Mesendoderm (in vitro differentiated cells): ENCODE results near the gene TBXAS1.
A peak's percentile ranks its signal among the peaks of the same experiment; 100 is the strongest.

ENCODE experiments used
- DNase-seq: peaks from one replicate; pipeline ENCODE4 v3.0.0; 2013
- H2AK5ac ChIP-seq: 2 replicates; pipeline ENCODE4 v1.6.1; 2013; ENCODE audit warnings: low read length, inconsistent platforms
- H2BK120ac ChIP-seq: 2 replicates; pipeline ENCODE4 v1.6.1; 2013; ENCODE audit warnings: low read depth, mild to moderate bottlenecking, low read length, moderate library complexity, mixed read lengths
- H2BK15ac ChIP-seq: replicated peaks from 2 replicates; pipeline ENCODE4 v1.6.1; 2013; ENCODE audit warnings: low read depth, mild to moderate bottlenecking, moderate library complexity
- H2BK5ac ChIP-seq: 2 replicates; pipeline ENCODE4 v1.6.1; 2013; ENCODE audit warnings: low read length, inconsistent platforms
- H3K18ac ChIP-seq: 2 replicates; pipeline ENCODE4 v1.6.1; 2013; ENCODE audit warnings: mild to moderate bottlenecking, low read length, mixed read lengths
- H3K23ac ChIP-seq: one replicate; pipeline ENCODE4 v1.6.1; 2013; ENCODE audit warnings: low read length
- H3K27ac ChIP-seq: 2 replicates; pipeline ENCODE4 v1.5.1; 2013; ENCODE audit warnings: low read depth, mild to moderate bottlenecking, inconsistent platforms, low read length, moderate library complexity
- H3K27me3 ChIP-seq: 2 replicates; pipeline ENCODE4 v1.6.1; 2013; ENCODE audit warnings: low read length, control low read depth, mild to moderate bottlenecking, inconsistent platforms; ENCODE audit not compliant: insufficient read depth, poor library complexity
- H3K36me3 ChIP-seq: 2 replicates; pipeline ENCODE4 v1.6.1; 2013; ENCODE audit warnings: low read length, inconsistent platforms; ENCODE audit not compliant: control insufficient read depth, insufficient read depth
- H3K4ac ChIP-seq: one replicate; pipeline ENCODE4 v1.6.1; 2013; ENCODE audit warnings: low read depth, mild to moderate bottlenecking, low read length, moderate library complexity
- H3K4me1 ChIP-seq: 2 replicates; pipeline ENCODE4 v1.6.1; 2013; ENCODE audit warnings: low read depth, low read length, inconsistent platforms; ENCODE audit not compliant: control insufficient read depth
- H3K4me2 ChIP-seq: 2 replicates; pipeline ENCODE4 v1.6.1; 2013; ENCODE audit warnings: low read length
- H3K4me3 ChIP-seq: 2 replicates; pipeline ENCODE4 v1.5.1; 2013; ENCODE audit warnings: mild to moderate bottlenecking, low read length
- H3K56ac ChIP-seq: one replicate; pipeline ENCODE4 v1.6.1; 2013; ENCODE audit warnings: low read length
- H3K79me1 ChIP-seq: 2 replicates; pipeline ENCODE4 v1.6.1; 2013; ENCODE audit warnings: low read length, inconsistent platforms
- H3K79me2 ChIP-seq: 2 replicates; pipeline ENCODE4 v1.6.1; 2013; ENCODE audit warnings: mild to moderate bottlenecking, low read length; ENCODE audit not compliant: control insufficient read depth, insufficient read depth
- H3K9ac ChIP-seq: 2 replicates; pipeline ENCODE4 v1.6.1; 2013; ENCODE audit warnings: low read length, inconsistent platforms
- H4K5ac ChIP-seq: one replicate; pipeline ENCODE4 v1.6.1; 2013; ENCODE audit warnings: low read length
- H4K8ac ChIP-seq: one replicate; pipeline ENCODE4 v1.6.1; 2013; ENCODE audit warnings: low read depth, mild to moderate bottlenecking, control low read depth, low read length, moderate library complexity
- WGBS: extraction: QIAGEN DNeasy Blood & Tissue Kit; methylation state at CpG from one replicate; pipeline ENCODE4 v1.1.7; 2013; ENCODE audit warnings: low lambda C conversion rate, missing lambda C conversion rate; ENCODE audit not compliant: insufficient coverage; ENCODE audit errors: extremely low coverage; 5-methylcytosine and 5-hydroxymethylcytosine counted together

The TBXAS1 gene

DNA sequence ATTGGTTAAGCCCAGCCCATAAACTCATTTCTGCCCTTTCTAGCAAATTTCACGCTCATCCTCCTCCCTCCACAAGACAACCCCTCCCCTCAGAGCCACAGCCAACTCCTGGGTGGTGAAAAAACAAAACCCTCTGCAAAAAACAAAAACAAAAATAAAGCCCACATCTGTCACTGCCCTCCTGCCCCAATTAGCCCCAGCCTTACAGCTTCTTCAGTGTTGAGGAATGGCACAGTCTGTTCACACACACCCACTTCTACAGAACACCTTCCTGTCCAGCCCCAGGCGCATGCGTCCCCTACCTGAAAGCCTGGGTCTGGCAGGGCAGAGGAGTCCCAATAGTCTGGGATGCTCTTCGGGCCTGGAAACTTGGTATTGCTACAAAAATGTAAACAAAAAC lies 199.2 kb downstream of the TBXAS1 start:
- Histone ChIP-seq H3K4ac (no peak overlapping the region), H3K36me3 (no peaks in the 10 kb centered on the region), H3K18ac (no peak overlapping the region), H2BK120ac (no peak overlapping the region), H3K79me1 (no peaks in the 10 kb centered on the region), H3K4me3 (no peak overlapping the region), H2AK5ac (no peak overlapping the region), H2BK15ac (no peak overlapping the region), H3K79me2 (no peaks in the 10 kb centered on the region), H3K4me1 (no peaks in the 10 kb centered on the region), H3K56ac (no peak overlapping the region), H2BK5ac (no peak overlapping the region), H3K4me2 (no peak overlapping the region), H4K8ac (no peak overlapping the region), H3K27ac (no peak overlapping the region), H3K23ac (no peak overlapping the region), H4K5ac (no peak overlapping the region), H3K27me3 (no peaks in the 10 kb centered on the region), H3K9ac (no peak overlapping the region)
- no CpG with 5 or more reads among the region's 4 CpGs for WGBS
- DNase-seq = no peak

DNA sequence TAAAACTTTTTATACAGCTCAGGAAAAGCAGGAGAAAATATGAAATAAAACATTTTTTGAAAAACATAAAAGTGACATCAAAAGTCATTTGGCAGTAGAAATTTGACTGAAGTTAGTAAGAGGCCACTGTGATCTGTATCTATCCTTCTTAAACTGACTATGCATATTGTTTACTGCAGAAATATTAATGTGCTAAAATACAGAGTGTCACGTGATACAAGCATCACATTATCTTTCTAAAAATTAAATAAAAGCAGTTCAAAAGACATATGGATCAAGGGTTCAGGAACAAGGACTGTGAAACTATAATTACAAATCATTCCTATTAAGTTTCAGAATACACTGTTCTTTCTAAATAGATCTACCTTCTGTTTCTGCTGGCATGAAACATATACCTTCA lies 200.0 kb downstream of the TBXAS1 start:
- no peak overlapping the region for H2BK5ac ChIP-seq
- H3K9ac ChIP-seq = no peak overlapping the region
- no CpG with 5 or more reads among the region's 1 CpG for WGBS

GRCh38 chr7:140031364-140031763 lies 202.3 kb downstream of the TBXAS1 start:
- Histone ChIP-seq H3K27me3 (no peaks in the 10 kb centered on the region), H3K23ac (no peak overlapping the region), H3K4me1 (no peaks in the 10 kb centered on the region), H3K79me2 (no peaks in the 10 kb centered on the region), H3K56ac (no peak overlapping the region), H3K4me3 (no peak overlapping the region), H3K27ac (no peak overlapping the region), H3K36me3 (no peaks in the 10 kb centered on the region), H3K79me1 (no peaks in the 10 kb centered on the region), H4K8ac (no peak overlapping the region), H2BK120ac (no peak overlapping the region), H3K4me2 (no peak overlapping the region), H2BK5ac (no peak overlapping the region), H3K4ac (no peak overlapping the region), H2AK5ac (no peak overlapping the region), H2BK15ac (no peak overlapping the region), H3K9ac (no peak overlapping the region), H3K18ac (no peak overlapping the region), H4K5ac (no peak overlapping the region)
- no CpG with 5 or more reads among the region's 1 CpG for WGBS
- DNase-seq = no peak

More for the DNA sequence above, 200.0 kb downstream of the TBXAS1 start:
- Histone ChIP-seq H3K4me2 (no peak overlapping the region), H3K18ac (no peak overlapping the region), H2BK15ac (no peak overlapping the region), H4K8ac (no peak overlapping the region), H3K56ac (no peak overlapping the region), H3K79me2 (no peaks in the 10 kb centered on the region), H3K4ac (no peak overlapping the region), H3K4me3 (no peak overlapping the region), H3K27ac (no peak overlapping the region), H3K4me1 (no peaks in the 10 kb centered on the region), H2AK5ac (no peak overlapping the region), H3K27me3 (no peaks in the 10 kb centered on the region), H2BK120ac (no peak overlapping the region), H3K79me1 (no peaks in the 10 kb centered on the region), H3K36me3 (no peaks in the 10 kb centered on the region), H4K5ac (no peak overlapping the region), H3K23ac (no peak overlapping the region)
- no peak for DNase-seq

DNA sequence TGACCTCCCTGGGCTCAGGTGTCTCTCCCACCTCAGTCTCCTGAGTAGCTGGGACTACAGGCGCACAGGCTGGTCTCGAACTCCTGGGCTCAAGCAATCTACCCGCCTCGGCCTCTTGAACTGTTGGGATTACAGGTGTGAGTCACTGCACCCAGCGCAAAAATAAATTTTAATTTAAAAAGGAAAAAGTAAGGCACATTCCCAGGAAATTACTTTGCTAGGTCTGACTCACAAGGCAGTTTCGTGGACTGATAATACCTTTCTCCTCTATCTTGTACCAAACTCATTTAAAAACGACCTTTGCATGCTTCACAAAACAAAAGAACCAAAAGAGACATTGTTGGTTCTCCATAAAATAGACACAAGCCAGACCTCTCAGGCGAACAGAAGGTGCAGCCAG lies 204.0 kb downstream of the TBXAS1 start:
- Histone ChIP-seq H3K23ac (no peak overlapping the region), H4K5ac (no peak overlapping the region), H3K4me1 (no peaks in the 10 kb centered on the region), H3K56ac (peak overlapping the region; percentile 34), H4K8ac (no peak overlapping the region), H2BK15ac (no peak overlapping the region), H2BK120ac (no peak overlapping the region), H3K4ac (no peak overlapping the region), H3K79me1 (no peaks in the 10 kb centered on the region), H2AK5ac (no peak overlapping the region), H2BK5ac (no peak overlapping the region), H3K4me3 (no peak overlapping the region), H3K79me2 (no peaks in the 10 kb centered on the region), H3K9ac (no peak overlapping the region), H3K27ac (no peak overlapping the region), H3K27me3 (no peaks in the 10 kb centered on the region), H3K18ac (no peak overlapping the region), H3K4me2 (no peak overlapping the region), H3K36me3 (no peaks in the 10 kb centered on the region)
- DNase-seq = no peak
- no CpG with 5 or more reads among the region's 8 CpGs for WGBS

GRCh38 chr7:140033779-140034363 lies 204.8 kb downstream of the TBXAS1 start:
- no peak overlapping the region for H2BK15ac ChIP-seq
- no peak overlapping the region for H3K9ac ChIP-seq
- no peak overlapping the region for H4K5ac ChIP-seq
- no peak overlapping the region for H3K18ac ChIP-seq
- H2AK5ac ChIP-seq = no peak overlapping the region
- H3K79me1 ChIP-seq = no peaks in the 10 kb centered on the region
- no peak for DNase-seq
- no peak overlapping the region for H3K4ac ChIP-seq
- H3K79me2 ChIP-seq = no peaks in the 10 kb centered on the region
- H2BK5ac ChIP-seq = no peak overlapping the region
- no peak overlapping the region for H3K56ac ChIP-seq
- no peaks in the 10 kb centered on the region for H3K27me3 ChIP-seq
- no peak overlapping the region for H3K4me2 ChIP-seq
- no peak overlapping the region for H3K4me3 ChIP-seq
- no peak overlapping the region for H2BK120ac ChIP-seq
- H4K8ac ChIP-seq = no peak overlapping the region
- H3K27ac ChIP-seq = no peak overlapping the region
- no peaks in the 10 kb centered on the region for H3K4me1 ChIP-seq
- no CpG with 5 or more reads among the region's 14 CpGs for WGBS
- H3K23ac ChIP-seq = no peak overlapping the region
- H3K36me3 ChIP-seq = no peaks in the 10 kb centered on the region

DNA sequence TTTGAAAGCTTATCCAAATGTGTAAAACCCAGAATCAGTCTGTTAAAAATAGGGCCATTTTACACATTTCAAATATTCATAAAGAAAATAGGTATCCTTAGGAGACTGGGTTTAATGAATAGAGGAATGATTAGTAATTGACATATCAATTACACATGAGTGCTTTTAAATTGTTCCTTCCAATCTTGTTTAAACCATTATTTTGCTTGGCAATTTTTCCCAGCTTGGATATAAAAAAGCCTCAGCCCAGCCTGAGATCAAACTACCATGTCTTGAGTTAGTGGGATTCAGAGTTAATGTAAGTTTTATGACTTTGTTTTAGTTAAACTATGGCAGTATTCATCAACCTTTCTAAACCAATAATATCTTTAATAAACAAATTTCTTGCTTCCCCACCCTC lies 205.4 kb downstream of the TBXAS1 start:
- Histone ChIP-seq H3K18ac (no peak overlapping the region), H3K4me1 (no peaks in the 10 kb centered on the region), H2BK5ac (no peak overlapping the region), H3K79me1 (no peaks in the 10 kb centered on the region), H3K23ac (no peak overlapping the region), H3K9ac (no peak overlapping the region), H2BK15ac (no peak overlapping the region), H3K4me2 (no peak overlapping the region), H3K27me3 (no peaks in the 10 kb centered on the region), H3K36me3 (no peaks in the 10 kb centered on the region), H2BK120ac (no peak overlapping the region), H3K4ac (no peak overlapping the region), H3K79me2 (no peaks in the 10 kb centered on the region), H3K27ac (no peak overlapping the region), H4K8ac (no peak overlapping the region), H3K56ac (no peak overlapping the region), H3K4me3 (no peak overlapping the region), H4K5ac (no peak overlapping the region), H2AK5ac (no peak overlapping the region)
- DNase-seq = no peak
